H1 (cell line): ENCODE measurements around the gene TBCEL. TPM values are rescaled to one million over a fixed set of nuclear protein-coding genes. Genes with fewer than 3 reads are reported as not detected.

Experiments
- BRCA1 ChIP-seq: IDR thresholded peaks from 2 replicates; pipeline ENCODE4 v1.6.1; 2012; ENCODE audit warnings: low read depth, low read length, improper control_type of control experiment
- CREB1 ChIP-seq: IDR thresholded peaks from 2 replicates; pipeline ENCODE4 v1.6.1; 2012; ENCODE audit warnings: inconsistent platforms
- E2F6 ChIP-seq: IDR thresholded peaks from 2 replicates; pipeline ENCODE4 v1.6.1; 2012; ENCODE audit warnings: inconsistent platforms
- KDM4A ChIP-seq: IDR thresholded peaks from one replicate; pipeline ENCODE4 v1.7.1; 2012; ENCODE audit warnings: low read depth, mild to moderate bottlenecking, moderate library complexity, low read length, inconsistent platforms; ENCODE audit not compliant: severe bottlenecking
- POLR2A ChIP-seq, 2 experiments: IDR thresholded peaks; 1 replicate in 1 of 2; 2 replicates in 1 of 2; pipeline ENCODE4 v1.6.1; 2011; ENCODE audit warnings: low read depth in 2 of 2, low read length in 2 of 2, mild to moderate bottlenecking in 2 of 2; ENCODE audit errors: control extremely low read depth in 1 of 2
- SUZ12 ChIP-seq: fragments of 200-600 bp; sonication (generic); IDR thresholded peaks from 2 replicates; pipeline ENCODE4 v1.6.1; 2012; ENCODE audit warnings: mild to moderate bottlenecking, inconsistent platforms, low read length, moderate library complexity, mixed read lengths
- TAF1 ChIP-seq: IDR thresholded peaks from 2 replicates; pipeline ENCODE4 v1.6.1; 2011; ENCODE audit warnings: mild to moderate bottlenecking, low read depth, low read length
- TEAD4 ChIP-seq: IDR thresholded peaks from 2 replicates; pipeline ENCODE4 v1.6.1; 2012; ENCODE audit warnings: low read depth, low read length, inconsistent platforms, mixed read lengths
- polyA plus RNA-seq, 7 experiments: library from polyadenylated mRNA; depleted of rRNA in 3 of 7; stranded (reverse) in 5 of 7; unstranded in 2 of 7; fragments of >200 nt in 5 of 7; fragments of 200-250 nt in 2 of 7; gene quantifications; 1 replicate in 5 of 7; 2 replicates in 1 of 7; 4 replicates in 1 of 7; pipeline versions ENCODE4 v1.2.1 to v1.2.3, GENCODE V29; 2011 to 2013; ENCODE audit warnings: missing spikeins in 2 of 7, mixed read lengths in 2 of 7
- total RNA-seq: library from RNA; stranded (reverse); fragmentation: NEBNext Ultra II Directional; extraction: Animal tissue kit (Norgen Biotek cat#: 25700); gene quantifications from 2 replicates; pipeline ENCODE4 v1.2.1, GENCODE V29; 2021

Gene TBCEL
- total and polyA plus RNA-seq, 2 of the 8 experiments (the other 6 are each of a cell fraction or from before 2014, with no cell fraction given), result 3.9 to 16.0 TPM

- TF ChIP-seq E2F6, result no peak
- TF ChIP-seq SUZ12, result no peak
- TF ChIP-seq TEAD4, result no peak
- no peak for TF ChIP-seq KDM4A
- TF ChIP-seq CREB1, result no peak
- TF ChIP-seq POLR2A (IDR thresholded peaks at IDR 0.05; ENCODE audit: control extremely low read depth in 1 of 2, low read depth in 2 of 2, low read length in 2 of 2), result no peak
- no peak for TF ChIP-seq TAF1
- TF ChIP-seq BRCA1, result no peak
Observed at GRCh38 chr11:121099885-121100284, 76.0 kb downstream of the TBCEL start (continued).
